Central memory CD8-positive, alpha-beta T cell (primary cell): Measurements from ENCODE around the gene RNF114.
"Not testable (repeated sequence)": the region's sequence is repeated elsewhere in the genome, so short reads cannot be mapped to it uniquely, and the experiment has no call there.

Source experiments
- ATAC-seq: fragments of 150-1000 bp; cut with Tn5 transposase; replicated peaks from 2 replicates; pipeline ENCODE4 v1.10.0; 2022; ENCODE audit warnings: mild to moderate bottlenecking, moderate FRiP score, moderate number of reproducible peaks; ENCODE audit not compliant: poor library complexity, severe bottlenecking; ENCODE audit errors: extremely low read depth
- DNase-seq, 2 donors: peaks; one replicate each; pipeline ENCODE4 v3.0.0; 2021; ENCODE audit warnings: low spot score in 2 of 2
- H3K27ac Mint-ChIP-seq: one replicate; pipeline ENCODE4 v1.8.0; 2022; ENCODE audit warnings: low read depth, mild to moderate bottlenecking, moderate library complexity, mixed read lengths
- H3K27me3 Mint-ChIP-seq: one replicate; pipeline ENCODE4 v1.8.0; 2022; ENCODE audit warnings: mixed read lengths
- H3K36me3 Mint-ChIP-seq: one replicate; pipeline ENCODE4 v1.8.0; 2022; ENCODE audit warnings: mild to moderate bottlenecking, moderate library complexity, mixed read lengths; ENCODE audit not compliant: insufficient read depth
- H3K4me1 Mint-ChIP-seq: one replicate; pipeline ENCODE4 v1.8.0; 2022; ENCODE audit warnings: mixed read lengths
- H3K4me3 Mint-ChIP-seq: one replicate; pipeline ENCODE4 v1.8.0; 2022; ENCODE audit warnings: mild to moderate bottlenecking, moderate library complexity, mixed read lengths
- H3K9me3 Mint-ChIP-seq: one replicate; pipeline ENCODE4 v1.8.0; 2022; ENCODE audit warnings: mixed read lengths

RNF114 gene

DNA sequence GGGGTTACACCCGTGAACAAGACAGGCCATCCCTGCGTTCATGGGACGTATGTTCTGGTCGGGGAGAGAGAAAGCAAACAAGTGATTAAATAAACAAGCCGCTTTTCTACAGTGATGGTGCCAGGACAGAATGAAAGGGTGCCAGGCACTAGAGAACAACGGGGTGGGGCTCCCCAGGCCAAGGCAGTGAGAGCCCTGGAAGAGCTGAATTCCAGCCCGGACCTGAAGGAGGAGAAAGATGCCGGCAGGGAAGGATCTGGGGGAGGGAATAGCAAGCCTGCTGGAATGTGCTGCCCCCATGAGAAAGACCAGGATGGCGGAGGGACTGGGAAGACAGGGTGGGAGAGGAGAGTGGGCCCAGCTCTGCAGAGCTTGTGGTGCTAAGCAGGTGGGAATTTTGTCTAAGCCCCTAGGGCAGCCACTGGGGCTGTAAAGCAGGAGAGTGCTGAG is 54.1 kb downstream of the RNF114 start:
- H3K27ac Mint-ChIP-seq = no peak overlapping the region

DNA sequence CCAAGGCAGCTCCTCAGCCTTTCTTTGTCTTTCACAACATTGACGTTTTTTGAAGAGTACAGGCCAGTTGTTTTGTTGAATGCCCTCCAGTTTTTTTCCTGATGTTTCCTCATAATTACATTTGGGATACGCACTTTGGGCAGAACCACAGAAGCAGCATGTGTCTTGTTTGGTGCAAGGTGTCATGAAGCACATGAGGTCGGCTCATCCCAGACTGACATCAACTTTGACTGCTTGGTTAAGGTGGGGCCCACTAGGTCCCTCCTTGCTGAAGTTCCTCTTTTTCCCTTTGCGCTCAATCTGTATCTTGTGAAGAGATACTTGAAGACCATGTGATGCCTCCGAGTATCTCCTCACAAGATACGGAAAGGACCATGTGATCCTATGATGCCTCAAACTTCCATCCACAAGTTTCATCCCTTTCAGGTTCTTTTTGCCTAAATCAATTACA is 57.1 kb downstream of the RNF114 start:
- H3K4me1 Mint-ChIP-seq = no peaks in the 10 kb centered on the region
- no peaks in the 10 kb centered on the region for H3K9me3 Mint-ChIP-seq
- H3K27ac Mint-ChIP-seq = no peak overlapping the region
- ATAC-seq = no peak
- H3K4me3 Mint-ChIP-seq = no peak overlapping the region
- H3K27me3 Mint-ChIP-seq = peaks cover 22% of the 10 kb centered on the region
- DNase-seq = no peak
- no peaks in the 10 kb centered on the region for H3K36me3 Mint-ChIP-seq

More for the DNA sequence above, 54.1 kb downstream of the RNF114 start:
- peaks cover 10% of the 10 kb centered on the region for H3K27me3 Mint-ChIP-seq
- DNase-seq (no peak), ATAC-seq (no peak)
- no peak overlapping the region for H3K4me3 Mint-ChIP-seq
- no peaks in the 10 kb centered on the region for H3K4me1 Mint-ChIP-seq
- no peaks in the 10 kb centered on the region for H3K36me3 Mint-ChIP-seq
- no peaks in the 10 kb centered on the region for H3K9me3 Mint-ChIP-seq

DNA sequence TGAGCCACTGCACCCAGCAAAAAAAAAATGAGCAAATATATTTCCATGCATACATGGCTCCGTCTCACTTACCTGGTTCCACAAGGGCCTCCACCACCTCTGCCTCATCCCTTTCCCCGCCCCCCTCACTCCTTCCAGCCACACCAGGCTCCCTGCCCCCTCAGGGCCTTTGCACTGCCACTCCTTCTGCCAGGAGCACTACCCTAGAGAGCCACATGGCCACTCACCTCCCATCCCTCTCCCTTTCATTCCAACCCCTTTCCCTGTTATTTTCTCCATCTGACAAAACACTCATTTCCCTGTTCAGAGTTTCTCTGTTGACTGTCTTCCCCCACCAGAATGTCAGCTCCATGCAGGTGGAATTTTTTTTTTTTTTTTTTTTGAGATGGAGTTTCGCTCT is 59.4 kb downstream of the RNF114 start:
- ATAC-seq (no peak), DNase-seq (no peak)
- Mint-ChIP-seq H3K4me3 (no peak overlapping the region), H3K4me1 (no peaks in the 10 kb centered on the region), H3K9me3 (no peaks in the 10 kb centered on the region), H3K36me3 (no peaks in the 10 kb centered on the region), H3K27me3 (peaks cover 13% of the 10 kb centered on the region), H3K27ac (no peak overlapping the region)

GRCh38 chr20:49998478-49999188 is 62.4 kb downstream of the RNF114 start:
- H3K27ac Mint-ChIP-seq, H3K9me3 Mint-ChIP-seq, H3K4me3 Mint-ChIP-seq, H3K4me1 Mint-ChIP-seq, H3K36me3 Mint-ChIP-seq, DNase-seq, ATAC-seq: not testable (repeated sequence)
- H3K27me3 Mint-ChIP-seq = peaks cover 19% of the 10 kb centered on the region

DNA sequence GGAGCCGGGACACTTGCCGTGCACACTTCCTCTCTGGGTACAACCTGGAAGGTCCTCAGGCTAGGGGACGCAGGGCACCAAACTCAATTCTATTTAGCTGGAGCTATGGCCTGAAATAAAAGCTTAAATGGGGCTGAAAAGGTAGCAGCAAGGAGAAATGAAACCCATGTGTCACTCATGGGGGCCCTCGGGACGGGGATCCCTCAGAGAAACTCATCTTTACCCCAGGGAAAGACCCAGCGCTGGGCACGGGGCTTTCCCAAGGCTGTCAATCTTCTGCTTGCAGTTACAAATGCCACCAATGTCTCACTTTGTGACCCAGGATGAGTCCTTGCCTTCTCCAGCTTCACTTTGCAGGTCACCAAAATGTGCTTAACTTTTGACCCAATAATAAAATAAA is 63.1 kb downstream of the RNF114 start:
- no peak overlapping the region for H3K27ac Mint-ChIP-seq
- H3K36me3 Mint-ChIP-seq = no peaks in the 10 kb centered on the region
- peaks cover 21% of the 10 kb centered on the region for H3K27me3 Mint-ChIP-seq
- no peak for ATAC-seq
- H3K9me3 Mint-ChIP-seq = no peaks in the 10 kb centered on the region
- H3K4me1 Mint-ChIP-seq = no peaks in the 10 kb centered on the region
- DNase-seq = no peak
- H3K4me3 Mint-ChIP-seq = no peak overlapping the region

GRCh38 chr20:50000548-50001222 is 64.5 kb downstream of the RNF114 start:
- H3K4me3 Mint-ChIP-seq, ATAC-seq, H3K36me3 Mint-ChIP-seq, H3K9me3 Mint-ChIP-seq, H3K4me1 Mint-ChIP-seq, H3K27ac Mint-ChIP-seq, DNase-seq: not testable (repeated sequence)
- peaks cover 34% of the 10 kb centered on the region for H3K27me3 Mint-ChIP-seq

DNA sequence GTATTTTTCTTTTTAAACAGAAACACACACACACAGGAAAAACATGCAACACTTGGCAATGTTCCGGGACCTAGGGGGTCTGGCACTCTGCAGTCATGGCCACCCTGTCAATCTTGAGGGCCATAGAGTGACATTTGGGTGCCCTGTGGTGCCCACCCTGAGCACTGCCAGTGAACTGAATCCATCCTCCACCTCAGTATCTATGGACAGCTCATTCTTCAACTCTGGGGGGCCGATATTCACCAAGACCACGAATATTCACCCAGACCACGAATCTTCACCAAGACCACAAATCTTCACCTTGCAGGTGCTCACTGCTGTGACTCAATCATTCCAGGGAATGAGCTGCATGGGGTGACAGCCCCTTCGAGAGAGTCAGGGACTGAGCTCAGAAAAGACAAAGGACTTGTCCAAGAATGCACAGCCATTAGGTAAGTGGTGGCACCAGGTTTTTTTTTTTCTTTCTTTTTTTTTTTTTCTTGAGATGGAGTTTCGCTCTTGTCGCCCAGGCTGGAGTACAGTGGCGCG is 65.7 kb downstream of the RNF114 start:
- Mint-ChIP-seq H3K9me3 (no peaks in the 10 kb centered on the region), H3K27ac (no peak overlapping the region), H3K36me3 (peaks cover 2% of the 10 kb centered on the region), H3K4me1 (peaks cover 7% of the 10 kb centered on the region), H3K27me3 (peaks cover 37% of the 10 kb centered on the region), H3K4me3 (no peak overlapping the region)
- DNase-seq = no peak
- ATAC-seq = no peak

- DNase-seq (no peak), ATAC-seq (no peak)
- H3K27ac Mint-ChIP-seq = no peak overlapping the region
- peaks cover 2% of the 10 kb centered on the region for H3K36me3 Mint-ChIP-seq
- H3K27me3 Mint-ChIP-seq = peaks cover 26% of the 10 kb centered on the region
- H3K4me3 Mint-ChIP-seq = no peak overlapping the region
- H3K9me3 Mint-ChIP-seq = no peaks in the 10 kb centered on the region
- H3K4me1 Mint-ChIP-seq = peaks cover 7% of the 10 kb centered on the region
These were observed 67.1 kb downstream of the RNF114 start for GRCh38 chr20:50003253-50003656.
